Left ventricle myocardium superior (tissue), 1 donor: ENCODE data around the gene BMPR1B. TPM values are rescaled to one million over a fixed set of nuclear protein-coding genes. Genes with fewer than 3 reads are reported as not detected.
A peak's percentile ranks its signal among the peaks of the same experiment; 100 is the strongest.
"Not testable (repeated sequence)": the region's sequence is repeated elsewhere in the genome, so short reads cannot be mapped to it uniquely, and the experiment has no call there.

Experiments
- ATAC-seq: fragments of 200-7000 bp; cut with Tn5 transposase; one replicate; pipeline ENCODE4 v1.9.1; 2020; ENCODE audit warnings: mild to moderate bottlenecking, moderate library complexity
- DNase-seq: peaks from one replicate; pipeline ENCODE4 v3.0.0-alpha.2; 2020
- intact Hi-C: fragments of 100-400 bp; cut with micrococcal nuclease; formaldehyde crosslinking; loops from one replicate; pipeline ENCODE4 v1.11.0; 2022
- total RNA-seq: library from RNA; stranded (reverse); fragmentation: NEBNext Ultra II Directional; extraction: Animal tissue kit (Norgen Biotek cat#: 25700); gene quantifications from one replicate; pipeline ENCODE4 v1.2.1, GENCODE V29; 2021
- donor health status: DM: no; HTN: yes; CAD: no; lungs with severe emphysema.

The BMPR1B gene
- total RNA-seq, 1 donor from 2014 or later, result 1.8 TPM

DNA sequence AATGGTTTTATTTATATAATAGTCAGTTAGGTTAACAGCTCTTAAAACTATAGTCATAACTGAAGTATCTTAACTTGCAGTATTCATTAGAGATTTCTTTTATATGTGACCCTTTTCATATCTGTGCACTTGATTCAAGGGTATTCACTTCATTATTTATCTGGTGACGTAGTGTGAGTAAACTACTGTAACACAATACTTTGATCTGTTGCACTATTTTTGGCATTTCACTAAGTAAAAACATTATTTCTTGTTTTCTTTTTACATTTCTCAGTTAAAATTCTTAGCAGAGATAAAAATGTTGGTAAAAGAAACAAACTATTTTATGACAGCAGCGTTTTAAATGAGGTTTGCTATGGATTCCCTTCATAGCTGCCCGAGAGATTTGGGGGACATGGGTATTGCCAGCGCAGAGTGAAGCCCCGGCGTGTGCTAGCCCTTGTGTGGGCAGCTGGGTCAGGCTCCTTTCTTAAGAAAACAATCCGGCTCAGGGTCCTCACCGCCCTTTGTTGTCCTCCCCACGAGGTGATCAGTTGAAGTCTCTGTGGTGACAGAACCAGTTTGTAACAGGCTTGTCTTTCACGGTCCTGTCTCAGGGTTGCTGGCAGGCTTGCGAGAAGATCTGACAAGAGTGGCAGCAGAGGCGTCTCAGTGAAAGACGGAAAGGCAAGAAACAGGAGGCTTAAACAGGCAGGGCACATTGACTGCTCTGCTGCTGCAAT, 293.4 kb downstream of the BMPR1B start:
- DNase-seq (no peak), ATAC-seq (peak; percentile 31)
- intact Hi-C loops, result no loop called here

DNA sequence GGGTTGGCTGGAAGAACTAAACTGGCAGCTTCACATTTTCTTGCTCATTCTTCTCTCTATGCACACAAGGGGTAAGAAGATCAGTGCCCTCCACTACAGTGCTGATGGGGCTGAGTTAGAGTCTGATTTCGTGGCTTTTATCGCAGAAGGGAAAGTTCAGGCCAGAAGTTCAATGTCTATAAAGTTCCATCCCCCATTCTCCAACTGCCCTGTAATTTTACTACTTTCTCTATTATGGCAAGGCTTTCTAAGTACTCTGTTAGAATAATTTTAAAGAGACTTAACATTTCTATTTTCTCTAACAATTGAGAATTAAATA, 293.9 kb downstream of the BMPR1B start:
- ATAC-seq, result no peak
- DNase-seq, result no peak
- intact Hi-C loops, result no loop called here

- DNase-seq, result no peak
- ATAC-seq, result no peak
- intact Hi-C loops, result no loop called here
Observed at GRCh38 chr4:95058991-95059390, 301.2 kb downstream of the BMPR1B start.

- ATAC-seq (no peak), DNase-seq (no peak)
- intact Hi-C loops, result no loop called here
Observed at GRCh38 chr4:95059663-95060062, 301.9 kb downstream of the BMPR1B start.

GRCh38 chr4:95061220-95061619, 303.5 kb downstream of the BMPR1B start:
- ATAC-seq (no peak), DNase-seq (no peak)
- intact Hi-C loops, result no loop called here

GRCh38 chr4:95061801-95062200, 304.0 kb downstream of the BMPR1B start:
- DNase-seq, ATAC-seq, intact Hi-C loops: not testable (repeated sequence)

DNA sequence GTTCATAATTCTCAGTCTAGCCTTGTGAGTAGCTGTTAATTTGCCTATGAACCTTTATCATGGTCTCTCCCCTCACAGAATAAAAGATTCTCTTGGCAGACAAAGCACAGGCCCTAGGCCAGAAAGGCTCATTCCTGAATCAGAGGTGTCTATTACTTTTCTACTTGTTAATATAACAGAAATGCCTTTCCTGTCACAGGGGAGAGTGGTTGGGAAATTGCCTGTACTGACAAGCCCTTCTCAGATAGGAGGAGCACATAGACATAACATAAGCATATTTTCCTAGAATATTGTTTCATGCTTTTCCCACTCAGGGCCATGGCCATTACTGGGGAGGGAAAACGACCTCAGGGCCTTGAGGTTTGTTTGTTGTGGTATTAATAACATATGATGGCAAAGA, 308.3 kb downstream of the BMPR1B start:
- intact Hi-C loops, result no loop called here
- ATAC-seq (no peak), DNase-seq (no peak)

DNA sequence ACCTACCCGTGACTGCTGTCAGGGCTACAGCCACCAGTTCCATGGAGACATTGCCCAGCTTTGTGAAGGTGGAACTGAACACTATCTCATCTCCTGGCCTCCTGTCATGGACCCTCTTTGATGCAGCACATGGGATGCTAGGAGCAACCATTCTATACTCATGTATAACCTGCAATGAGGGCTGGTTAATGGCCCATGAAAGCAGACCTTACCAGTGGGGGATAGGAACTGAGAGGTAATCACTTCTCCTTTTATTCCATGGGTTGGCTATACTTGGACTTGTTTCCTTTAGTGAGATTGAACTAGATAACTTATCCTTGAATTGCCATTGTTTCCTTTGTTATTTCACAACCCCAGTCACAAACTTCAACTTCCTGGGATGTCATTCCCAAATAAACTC, 310.6 kb downstream of the BMPR1B start:
- DNase-seq (no peak), ATAC-seq (no peak)
- intact Hi-C loops, result no loop called here

- no peak for ATAC-seq
- intact Hi-C loops, result no loop called here
- no peak for DNase-seq
Observed at GRCh38 chr4:95068818-95069478, 311.2 kb downstream of the BMPR1B start.

GRCh38 chr4:95071851-95072250, 314.1 kb downstream of the BMPR1B start:
- intact Hi-C loops, result no loop called here
- ATAC-seq (no peak), DNase-seq (no peak)

DNA sequence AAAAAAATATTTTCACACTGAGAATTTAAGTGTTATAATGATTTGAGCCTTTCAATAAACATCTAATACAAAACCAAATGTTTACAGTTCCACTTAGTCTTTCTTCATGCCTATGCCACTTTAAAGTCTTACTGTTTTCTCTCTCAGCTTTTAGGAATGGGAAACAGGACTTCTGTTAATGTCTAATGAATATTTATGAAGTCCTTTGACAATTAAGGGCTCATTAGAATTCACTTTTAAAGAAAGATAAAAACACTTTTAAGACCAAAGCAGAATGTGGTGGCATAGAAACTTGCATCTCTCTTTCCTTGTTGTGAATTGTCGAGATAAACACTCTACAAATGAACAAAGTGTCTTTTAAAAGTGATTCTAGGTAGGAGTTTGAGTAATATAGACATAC, 315.9 kb downstream of the BMPR1B start:
- DNase-seq, result no peak
- no peak for ATAC-seq
- intact Hi-C loops, result no loop called here

GRCh38 chr4:95077864-95078263, 320.1 kb downstream of the BMPR1B start:
- DNase-seq, result no peak
- intact Hi-C loops, result no loop called here
- no peak for ATAC-seq

GRCh38 chr4:95080969-95081368, 323.2 kb downstream of the BMPR1B start:
- no peak for DNase-seq
- intact Hi-C loops, result no loop called here
- no peak for ATAC-seq

- intact Hi-C loops, result no loop called here
- DNase-seq (no peak), ATAC-seq (no peak)
Observed at GRCh38 chr4:95084584-95084983, 326.8 kb downstream of the BMPR1B start.

- intact Hi-C loops, result no loop called here
- no peak for DNase-seq
- no peak for ATAC-seq
Observed at GRCh38 chr4:95085124-95085833, 327.5 kb downstream of the BMPR1B start.

DNA sequence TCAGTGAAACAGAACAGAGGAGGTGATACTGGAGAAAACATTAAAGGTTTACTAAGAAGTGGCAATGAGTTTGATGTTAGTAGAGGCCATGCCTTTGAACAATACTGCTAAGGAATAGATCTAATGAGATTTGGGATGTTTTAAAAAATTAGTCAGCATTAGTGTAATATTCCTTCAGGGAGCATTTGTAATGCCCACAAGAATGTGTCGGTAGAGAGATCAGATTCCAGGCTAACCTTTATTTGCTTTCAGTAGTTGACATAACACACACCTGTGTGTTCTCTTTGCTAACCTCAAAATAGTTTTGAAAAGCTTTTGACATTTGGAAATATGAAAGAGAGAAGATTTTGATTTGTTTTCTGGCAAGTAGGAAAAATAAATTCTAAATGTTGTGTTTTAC, 328.8 kb downstream of the BMPR1B start:
- DNase-seq (no peak), ATAC-seq (no peak)
- intact Hi-C loops, result no loop called here

DNA sequence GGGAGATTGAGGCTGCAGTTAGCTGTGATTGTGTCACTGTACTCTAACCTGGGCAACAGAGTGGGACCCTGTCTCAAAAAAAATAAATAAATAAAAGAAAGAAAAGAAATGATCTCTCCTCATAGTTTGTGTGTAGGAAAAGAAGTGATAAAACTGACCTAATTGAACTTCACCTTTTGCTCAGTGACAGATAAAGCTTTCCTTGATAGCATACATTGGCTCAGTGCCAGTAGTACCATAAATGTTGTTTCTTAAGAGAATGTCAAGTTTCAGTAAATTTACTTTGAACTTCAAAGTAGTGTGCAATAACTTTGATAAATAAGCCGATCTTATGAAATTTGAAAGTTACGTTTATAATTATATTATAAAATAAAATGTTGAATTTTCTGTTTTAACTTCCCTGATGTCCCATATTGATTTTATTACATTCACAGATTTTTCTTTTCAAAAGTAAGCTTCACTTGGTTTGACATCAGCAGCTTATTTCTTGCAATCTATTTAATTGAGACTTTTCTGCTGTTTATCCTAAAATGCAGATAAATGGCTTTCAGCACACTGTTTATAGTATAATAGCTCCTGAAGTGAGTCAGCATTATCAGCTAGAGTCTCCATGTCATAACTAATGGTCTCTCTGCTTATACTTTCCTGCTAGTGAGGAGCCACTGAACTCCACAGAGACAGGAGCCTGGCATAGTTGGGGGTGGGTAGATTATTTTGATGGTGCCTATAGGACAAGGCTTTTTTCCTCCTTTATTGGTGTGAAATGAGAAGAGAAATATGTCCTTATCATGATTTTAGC, 330.1 kb downstream of the BMPR1B start:
- ATAC-seq (no peak), DNase-seq (no peak)
- intact Hi-C loops, result no loop called here

DNA sequence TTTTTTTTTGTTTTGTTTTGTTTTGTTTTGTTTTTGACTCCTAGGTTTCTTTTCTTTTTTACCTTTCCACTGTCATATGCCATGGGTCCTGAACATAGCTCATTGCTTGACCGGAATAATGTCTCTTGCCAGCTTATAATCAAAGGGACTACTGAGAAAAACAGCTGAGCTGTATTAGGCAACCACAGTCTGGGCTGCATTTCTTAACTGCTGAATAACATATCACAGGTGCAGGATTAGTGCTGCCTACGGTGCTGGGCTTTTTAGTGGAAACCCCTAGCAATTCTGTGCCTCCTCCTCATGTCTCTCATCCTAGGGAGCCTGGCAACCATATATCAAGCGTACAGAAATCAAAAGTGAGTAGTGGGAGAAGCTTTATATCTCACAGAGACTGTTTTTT, 333.5 kb downstream of the BMPR1B start:
- intact Hi-C loops, result no loop called here
- no peak for DNase-seq
- peak; percentile 58 for ATAC-seq

DNA sequence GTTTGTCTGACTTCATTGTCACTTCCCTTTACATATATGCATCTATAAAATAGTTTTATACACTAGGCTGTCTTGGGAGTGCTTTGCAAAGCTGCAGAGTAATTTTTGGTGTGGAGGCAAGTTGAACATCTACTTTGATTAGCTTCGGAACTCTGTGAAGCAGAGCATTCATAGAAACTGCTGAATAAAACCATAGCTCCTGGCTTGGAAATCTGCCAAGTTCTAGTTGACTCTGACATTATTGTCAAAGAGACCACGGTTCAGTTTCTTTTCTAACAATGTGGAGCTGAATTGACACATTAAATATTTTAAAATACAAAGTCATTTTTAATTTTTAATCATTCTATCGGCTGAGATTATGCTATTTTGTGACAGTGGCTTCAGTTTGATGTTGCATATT, 335.0 kb downstream of the BMPR1B start:
- ATAC-seq (no peak), DNase-seq (no peak)
- intact Hi-C loops, result no loop called here

DNA sequence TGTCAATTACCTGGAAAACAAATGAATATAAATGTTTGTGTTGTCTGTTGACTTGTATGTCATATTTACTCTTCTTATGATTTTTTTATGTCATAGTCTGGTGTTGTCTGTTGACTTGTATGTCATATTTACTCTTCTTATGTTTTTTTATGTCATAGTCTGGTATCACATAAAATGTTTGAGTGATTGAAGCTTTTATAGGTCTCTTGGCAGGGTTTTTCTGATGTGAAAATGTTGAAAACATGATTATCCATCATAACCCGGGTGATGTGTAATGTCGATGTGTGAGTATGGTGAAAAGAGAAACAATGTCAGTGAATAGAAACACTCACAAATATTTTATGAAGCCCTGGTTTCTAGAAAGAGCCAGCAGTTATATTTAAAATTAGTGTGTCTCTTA, 335.7 kb downstream of the BMPR1B start:
- no peak for ATAC-seq
- intact Hi-C loops, result no loop called here
- DNase-seq, result no peak
